HepG2 (cell line): ENCODE results near the gene MYLK. TPM values are rescaled to one million over a fixed set of nuclear protein-coding genes. Genes with fewer than 3 reads are reported as not detected.

ENCODE experiments used
- FOSL1 ChIP-seq: sonication (generic); formaldehyde crosslinking; IDR thresholded peaks from 2 replicates; pipeline ENCODE4 v1.9.0; 2021; ENCODE audit warnings: missing genetic modification reagents, borderline replicate concordance
- HDAC6 ChIP-seq: fragments of 200-600 bp; sonication (generic); IDR thresholded peaks from 2 replicates; pipeline ENCODE4 v1.7.0; 2017; ENCODE audit warnings: mild to moderate bottlenecking, antibody characterized with exemption, low read length, low read depth
- IKZF4 ChIP-seq: sonication (generic); formaldehyde crosslinking; IDR thresholded peaks from 2 replicates; pipeline ENCODE4 v1.5.1; 2020; ENCODE audit warnings: borderline replicate concordance, mild to moderate bottlenecking, low read depth, missing genetic modification reagents; ENCODE audit errors: not compliant biosample characterization
- NPAS2 ChIP-seq: sonication (generic); formaldehyde crosslinking; IDR thresholded peaks from 2 replicates; pipeline ENCODE4 v1.8.0; 2022; ENCODE audit warnings: mild to moderate bottlenecking, missing genetic modification reagents, borderline replicate concordance
- STAG1 ChIP-seq: sonication (generic); formaldehyde crosslinking; IDR thresholded peaks from 2 replicates; pipeline ENCODE4 v1.4.0; 2020; ENCODE audit warnings: missing genetic modification reagents
- ZBTB7A ChIP-seq: sonication (generic); formaldehyde crosslinking; IDR thresholded peaks from 2 replicates; pipeline ENCODE4 v1.8.0; 2022; ENCODE audit warnings: mild to moderate bottlenecking, missing genetic modification reagents
- ZNF282 ChIP-seq: fragments of 450-650 bp; IDR thresholded peaks from 2 replicates; pipeline ENCODE4 v1.6.1; 2018; ENCODE audit not compliant: partially characterized antibody
- ZNF331 ChIP-seq: sonication (generic); formaldehyde crosslinking; IDR thresholded peaks from 2 replicates; pipeline ENCODE4 v1.4.0; 2020; ENCODE audit warnings: missing genetic modification reagents
- ZNF720 ChIP-seq: sonication (generic); formaldehyde crosslinking; IDR thresholded peaks from 2 replicates; pipeline ENCODE4 v1.4.0; 2020; ENCODE audit warnings: missing genetic modification reagents
- ZSCAN21 ChIP-seq: sonication (generic); formaldehyde crosslinking; IDR thresholded peaks from 2 replicates; pipeline ENCODE4 v1.8.0; 2022; ENCODE audit warnings: mild to moderate bottlenecking, missing genetic modification reagents, moderate library complexity, borderline replicate concordance
- polyA plus RNA-seq, 8 experiments: library from polyadenylated mRNA; depleted of rRNA in 3 of 8; stranded (reverse) in 7 of 8; unstranded in 1 of 8; fragments of >200 nt; fragmentation: Illumina TruSeq in 4 of 8; extraction: Trizol in 4 of 8; gene quantifications; 2 replicates each; pipeline versions ENCODE4 v1.2.1 to v1.2.3, GENCODE V29; 2011 to 2016; ENCODE audit warnings: low read depth in 4 of 8, missing spikeins in 1 of 8, mixed read lengths in 1 of 8; ENCODE audit not compliant: insufficient read depth in 1 of 8
- total RNA-seq, 5 experiments: library from RNA; depleted of rRNA; stranded (reverse); fragments of >200 nt; fragmentation: Illumina TruSeq; extraction: Trizol; gene quantifications; 2 replicates each; pipeline ENCODE4 v1.2.3, GENCODE V29; 2016; ENCODE audit warnings: low read depth in 1 of 5
- TF ChIP-seq, protein P1 (sequence below): IDR thresholded peaks from 2 replicates; pipeline ENCODE4 v1.6.1; 2012; ENCODE audit warnings: low read length, improper control_type of control experiment
- TF ChIP-seq, protein P2 (sequence below): sonication (generic); formaldehyde crosslinking; IDR thresholded peaks from 2 replicates; pipeline ENCODE4 v1.5.1; 2020; ENCODE audit warnings: mild to moderate bottlenecking, missing genetic modification reagents, borderline replicate concordance
- TF ChIP-seq, protein P3 (sequence below): sonication (generic); formaldehyde crosslinking; IDR thresholded peaks from 2 replicates; pipeline ENCODE4 v1.9.0; 2022; ENCODE audit warnings: low read depth, missing genetic modification reagents
- TF ChIP-seq, protein P4 (sequence below): sonication (generic); formaldehyde crosslinking; IDR thresholded peaks from 2 replicates; pipeline ENCODE4 v1.4.0; 2020; ENCODE audit warnings: missing genetic modification reagents
- TF ChIP-seq, protein P5 (sequence below): IDR thresholded peaks from 2 replicates; pipeline ENCODE4 v1.6.1; 2012; ENCODE audit warnings: inconsistent platforms

The MYLK gene
- total and polyA plus RNA-seq, 2 of the 13 experiments (the other 11 are each of a cell fraction or from before 2014, with no cell fraction given): 10.6 to 34.9 TPM

DNA sequence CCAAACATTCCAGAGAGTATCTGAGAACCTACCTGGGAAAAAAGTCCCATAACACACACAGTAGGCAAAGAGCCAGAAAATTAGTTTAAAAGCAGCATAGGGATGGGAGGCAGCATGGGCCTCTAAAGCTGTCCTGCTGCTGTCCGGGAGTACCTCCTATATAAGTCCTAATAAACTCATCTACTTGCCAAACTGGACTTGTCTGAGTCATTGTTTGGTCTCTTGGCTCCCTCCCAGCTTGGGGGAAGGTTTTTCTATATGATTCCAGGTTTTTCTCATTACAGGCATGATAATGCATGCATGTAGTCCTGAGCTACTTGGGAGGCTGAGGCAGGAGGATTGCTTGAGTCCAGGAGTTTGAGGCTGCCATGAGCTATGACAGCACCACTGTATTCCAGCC lies 281.8 kb downstream of the MYLK start (continued):
- TF ChIP-seq, protein P1, sequence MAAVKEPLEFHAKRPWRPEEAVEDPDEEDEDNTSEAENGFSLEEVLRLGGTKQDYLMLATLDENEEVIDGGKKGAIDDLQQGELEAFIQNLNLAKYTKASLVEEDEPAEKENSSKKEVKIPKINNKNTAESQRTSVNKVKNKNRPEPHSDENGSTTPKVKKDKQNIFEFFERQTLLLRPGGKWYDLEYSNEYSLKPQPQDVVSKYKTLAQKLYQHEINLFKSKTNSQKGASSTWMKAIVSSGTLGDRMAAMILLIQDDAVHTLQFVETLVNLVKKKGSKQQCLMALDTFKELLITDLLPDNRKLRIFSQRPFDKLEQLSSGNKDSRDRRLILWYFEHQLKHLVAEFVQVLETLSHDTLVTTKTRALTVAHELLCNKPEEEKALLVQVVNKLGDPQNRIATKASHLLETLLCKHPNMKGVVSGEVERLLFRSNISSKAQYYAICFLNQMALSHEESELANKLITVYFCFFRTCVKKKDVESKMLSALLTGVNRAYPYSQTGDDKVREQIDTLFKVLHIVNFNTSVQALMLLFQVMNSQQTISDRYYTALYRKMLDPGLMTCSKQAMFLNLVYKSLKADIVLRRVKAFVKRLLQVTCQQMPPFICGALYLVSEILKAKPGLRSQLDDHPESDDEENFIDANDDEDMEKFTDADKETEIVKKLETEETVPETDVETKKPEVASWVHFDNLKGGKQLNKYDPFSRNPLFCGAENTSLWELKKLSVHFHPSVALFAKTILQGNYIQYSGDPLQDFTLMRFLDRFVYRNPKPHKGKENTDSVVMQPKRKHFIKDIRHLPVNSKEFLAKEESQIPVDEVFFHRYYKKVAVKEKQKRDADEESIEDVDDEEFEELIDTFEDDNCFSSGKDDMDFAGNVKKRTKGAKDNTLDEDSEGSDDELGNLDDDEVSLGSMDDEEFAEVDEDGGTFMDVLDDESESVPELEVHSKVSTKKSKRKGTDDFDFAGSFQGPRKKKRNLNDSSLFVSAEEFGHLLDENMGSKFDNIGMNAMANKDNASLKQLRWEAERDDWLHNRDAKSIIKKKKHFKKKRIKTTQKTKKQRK: no peak
- TF ChIP-seq ZNF720 (CRISPR knock-in tag): no peak
- TF ChIP-seq, protein P2, sequence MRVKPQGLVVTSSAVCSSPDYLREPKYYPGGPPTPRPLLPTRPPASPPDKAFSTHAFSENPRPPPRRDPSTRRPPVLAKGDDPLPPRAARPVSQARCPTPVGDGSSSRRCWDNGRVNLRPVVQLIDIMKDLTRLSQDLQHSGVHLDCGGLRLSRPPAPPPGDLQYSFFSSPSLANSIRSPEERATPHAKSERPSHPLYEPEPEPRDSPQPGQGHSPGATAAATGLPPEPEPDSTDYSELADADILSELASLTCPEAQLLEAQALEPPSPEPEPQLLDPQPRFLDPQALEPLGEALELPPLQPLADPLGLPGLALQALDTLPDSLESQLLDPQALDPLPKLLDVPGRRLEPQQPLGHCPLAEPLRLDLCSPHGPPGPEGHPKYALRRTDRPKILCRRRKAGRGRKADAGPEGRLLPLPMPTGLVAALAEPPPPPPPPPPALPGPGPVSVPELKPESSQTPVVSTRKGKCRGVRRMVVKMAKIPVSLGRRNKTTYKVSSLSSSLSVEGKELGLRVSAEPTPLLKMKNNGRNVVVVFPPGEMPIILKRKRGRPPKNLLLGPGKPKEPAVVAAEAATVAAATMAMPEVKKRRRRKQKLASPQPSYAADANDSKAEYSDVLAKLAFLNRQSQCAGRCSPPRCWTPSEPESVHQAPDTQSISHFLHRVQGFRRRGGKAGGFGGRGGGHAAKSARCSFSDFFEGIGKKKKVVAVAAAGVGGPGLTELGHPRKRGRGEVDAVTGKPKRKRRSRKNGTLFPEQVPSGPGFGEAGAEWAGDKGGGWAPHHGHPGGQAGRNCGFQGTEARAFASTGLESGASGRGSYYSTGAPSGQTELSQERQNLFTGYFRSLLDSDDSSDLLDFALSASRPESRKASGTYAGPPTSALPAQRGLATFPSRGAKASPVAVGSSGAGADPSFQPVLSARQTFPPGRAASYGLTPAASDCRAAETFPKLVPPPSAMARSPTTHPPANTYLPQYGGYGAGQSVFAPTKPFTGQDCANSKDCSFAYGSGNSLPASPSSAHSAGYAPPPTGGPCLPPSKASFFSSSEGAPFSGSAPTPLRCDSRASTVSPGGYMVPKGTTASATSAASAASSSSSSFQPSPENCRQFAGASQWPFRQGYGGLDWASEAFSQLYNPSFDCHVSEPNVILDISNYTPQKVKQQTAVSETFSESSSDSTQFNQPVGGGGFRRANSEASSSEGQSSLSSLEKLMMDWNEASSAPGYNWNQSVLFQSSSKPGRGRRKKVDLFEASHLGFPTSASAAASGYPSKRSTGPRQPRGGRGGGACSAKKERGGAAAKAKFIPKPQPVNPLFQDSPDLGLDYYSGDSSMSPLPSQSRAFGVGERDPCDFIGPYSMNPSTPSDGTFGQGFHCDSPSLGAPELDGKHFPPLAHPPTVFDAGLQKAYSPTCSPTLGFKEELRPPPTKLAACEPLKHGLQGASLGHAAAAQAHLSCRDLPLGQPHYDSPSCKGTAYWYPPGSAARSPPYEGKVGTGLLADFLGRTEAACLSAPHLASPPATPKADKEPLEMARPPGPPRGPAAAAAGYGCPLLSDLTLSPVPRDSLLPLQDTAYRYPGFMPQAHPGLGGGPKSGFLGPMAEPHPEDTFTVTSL (CRISPR knock-in tag): no peak
- TF ChIP-seq STAG1: no peak
- TF ChIP-seq, protein P3, sequence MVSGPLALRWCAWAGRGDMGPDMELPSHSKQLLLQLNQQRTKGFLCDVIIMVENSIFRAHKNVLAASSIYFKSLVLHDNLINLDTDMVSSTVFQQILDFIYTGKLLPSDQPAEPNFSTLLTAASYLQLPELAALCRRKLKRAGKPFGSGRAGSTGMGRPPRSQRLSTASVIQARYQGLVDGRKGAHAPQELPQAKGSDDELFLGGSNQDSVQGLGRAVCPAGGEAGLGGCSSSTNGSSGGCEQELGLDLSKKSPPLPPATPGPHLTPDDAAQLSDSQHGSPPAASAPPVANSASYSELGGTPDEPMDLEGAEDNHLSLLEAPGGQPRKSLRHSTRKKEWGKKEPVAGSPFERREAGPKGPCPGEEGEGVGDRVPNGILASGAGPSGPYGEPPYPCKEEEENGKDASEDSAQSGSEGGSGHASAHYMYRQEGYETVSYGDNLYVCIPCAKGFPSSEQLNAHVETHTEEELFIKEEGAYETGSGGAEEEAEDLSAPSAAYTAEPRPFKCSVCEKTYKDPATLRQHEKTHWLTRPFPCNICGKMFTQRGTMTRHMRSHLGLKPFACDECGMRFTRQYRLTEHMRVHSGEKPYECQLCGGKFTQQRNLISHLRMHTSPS (CRISPR knock-in tag): no peak
- TF ChIP-seq HDAC6: no peak
- peak; percentile 65; the same call in 1 of the 2 replicates for TF ChIP-seq FOSL1 (CRISPR knock-in tag)
- TF ChIP-seq ZNF331 (CRISPR knock-in tag): no peak
- TF ChIP-seq NPAS2: no peak
- TF ChIP-seq, protein P4, sequence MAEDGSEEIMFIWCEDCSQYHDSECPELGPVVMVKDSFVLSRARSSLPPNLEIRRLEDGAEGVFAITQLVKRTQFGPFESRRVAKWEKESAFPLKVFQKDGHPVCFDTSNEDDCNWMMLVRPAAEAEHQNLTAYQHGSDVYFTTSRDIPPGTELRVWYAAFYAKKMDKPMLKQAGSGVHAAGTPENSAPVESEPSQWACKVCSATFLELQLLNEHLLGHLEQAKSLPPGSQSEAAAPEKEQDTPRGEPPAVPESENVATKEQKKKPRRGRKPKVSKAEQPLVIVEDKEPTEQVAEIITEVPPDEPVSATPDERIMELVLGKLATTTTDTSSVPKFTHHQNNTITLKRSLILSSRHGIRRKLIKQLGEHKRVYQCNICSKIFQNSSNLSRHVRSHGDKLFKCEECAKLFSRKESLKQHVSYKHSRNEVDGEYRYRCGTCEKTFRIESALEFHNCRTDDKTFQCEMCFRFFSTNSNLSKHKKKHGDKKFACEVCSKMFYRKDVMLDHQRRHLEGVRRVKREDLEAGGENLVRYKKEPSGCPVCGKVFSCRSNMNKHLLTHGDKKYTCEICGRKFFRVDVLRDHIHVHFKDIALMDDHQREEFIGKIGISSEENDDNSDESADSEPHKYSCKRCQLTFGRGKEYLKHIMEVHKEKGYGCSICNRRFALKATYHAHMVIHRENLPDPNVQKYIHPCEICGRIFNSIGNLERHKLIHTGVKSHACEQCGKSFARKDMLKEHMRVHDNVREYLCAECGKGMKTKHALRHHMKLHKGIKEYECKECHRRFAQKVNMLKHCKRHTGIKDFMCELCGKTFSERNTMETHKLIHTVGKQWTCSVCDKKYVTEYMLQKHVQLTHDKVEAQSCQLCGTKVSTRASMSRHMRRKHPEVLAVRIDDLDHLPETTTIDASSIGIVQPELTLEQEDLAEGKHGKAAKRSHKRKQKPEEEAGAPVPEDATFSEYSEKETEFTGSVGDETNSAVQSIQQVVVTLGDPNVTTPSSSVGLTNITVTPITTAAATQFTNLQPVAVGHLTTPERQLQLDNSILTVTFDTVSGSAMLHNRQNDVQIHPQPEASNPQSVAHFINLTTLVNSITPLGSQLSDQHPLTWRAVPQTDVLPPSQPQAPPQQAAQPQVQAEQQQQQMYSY (CRISPR knock-in tag): peak; percentile 48; the same call in 1 of the 2 replicates
- TF ChIP-seq IKZF4: no peak
- TF ChIP-seq, protein P5, sequence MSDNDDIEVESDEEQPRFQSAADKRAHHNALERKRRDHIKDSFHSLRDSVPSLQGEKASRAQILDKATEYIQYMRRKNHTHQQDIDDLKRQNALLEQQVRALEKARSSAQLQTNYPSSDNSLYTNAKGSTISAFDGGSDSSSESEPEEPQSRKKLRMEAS: no peak
- TF ChIP-seq ZNF282: no peak
- TF ChIP-seq ZSCAN21 (CRISPR knock-in tag): no peak
- TF ChIP-seq ZBTB7A: no peak
